B cell (primary cell): ENCODE results near the gene CATSPERZ. TPM values are rescaled to one million over a fixed set of nuclear protein-coding genes. Genes with fewer than 3 reads are reported as not detected.

ENCODE experiments used
- ATAC-seq: fragments of 200-7000 bp; cut with Tn5 transposase; one replicate; pipeline ENCODE4 v1.10.0; 2021; ENCODE audit warnings: low read depth, mild to moderate bottlenecking, moderate number of reproducible peaks, moderate library complexity
- CTCF ChIA-PET: fragments of 350-600 bp; sonication (Branson Sonifier 250); formaldehyde crosslinking; loops from one replicate; lab custom pipeline; 2021; ENCODE audit warnings: antibody characterized with exemption, inconsistent platforms; lab: Charles Lee
- POLR2A ChIA-PET: fragments of 350-600 bp; sonication (Branson Sonifier 250); formaldehyde crosslinking; loops from one replicate; lab custom pipeline; 2021; ENCODE audit warnings: antibody characterized with exemption; lab: Charles Lee
- DNase-seq: peaks from one replicate; pipeline ENCODE4 v3.0.0; 2013
- H2AFZ ChIP-seq: 2 replicates; pipeline ENCODE4 v1.6.1; 2012; ENCODE audit warnings: mild to moderate bottlenecking, low read depth, low read length; ENCODE audit not compliant: insufficient read depth, poor library complexity, severe bottlenecking
- H3K27ac ChIP-seq, 2 donors: 1 replicate in 1 of 2; 2 replicates in 1 of 2; pipeline ENCODE4 v1.5.1; 2012 to 2013; ENCODE audit warnings: low read length in 2 of 2, mild to moderate bottlenecking in 2 of 2, moderate library complexity in 1 of 2
- H3K27me3 ChIP-seq, 4 experiments: fragments of 200-600 bp in 1 of 4; sonication (generic) in 1 of 4; replicated peaks in 1 of 4; 1 replicate in 2 of 4; 2 replicates in 2 of 4; pipeline versions ENCODE4 v1.6.1 to v1.7.0; 2013 to 2016; ENCODE audit warnings: low read length in 3 of 4, mild to moderate bottlenecking in 2 of 4, mixed read lengths in 1 of 4, moderate library complexity in 1 of 4; ENCODE audit not compliant: insufficient read depth in 4 of 4, control insufficient read depth in 3 of 4; ENCODE audit errors: control extremely low read depth in 1 of 4
- H3K36me3 ChIP-seq, 2 experiments: replicated peaks in 1 of 2; 1 replicate in 1 of 2; 2 replicates in 1 of 2; pipeline versions ENCODE4 v1.6.1 to v1.7.1; 2013; ENCODE audit warnings: low read length in 1 of 2; ENCODE audit not compliant: insufficient read depth in 2 of 2, control insufficient read depth in 1 of 2; ENCODE audit errors: control extremely low read depth in 1 of 2, extremely low read depth in 1 of 2
- H3K4me1 ChIP-seq, 2 donors: fragments of 200-600 bp in 1 of 2; sonication (generic) in 1 of 2; 1 replicate in 1 of 2; 2 replicates in 1 of 2; pipeline versions ENCODE4 v1.5.1 to v1.6.1; 2013 to 2017; ENCODE audit warnings: low read length in 2 of 2; ENCODE audit not compliant: control insufficient read depth in 2 of 2, insufficient read depth in 2 of 2
- H3K4me2 ChIP-seq: replicated peaks from 2 replicates; pipeline ENCODE3; 2012; ENCODE audit warnings: mild to moderate bottlenecking, low read depth, low read length; ENCODE audit not compliant: poor library complexity, severe bottlenecking
- H3K4me3 ChIP-seq, 5 experiments: fragments of 200-600 bp in 1 of 5; sonication (generic) in 1 of 5; 1 replicate in 3 of 5; 2 replicates in 2 of 5; pipeline versions ENCODE4 v1.5.1 to v1.7.0; 2011 to 2016; ENCODE audit warnings: low read length in 4 of 5, mild to moderate bottlenecking in 4 of 5, low read depth in 2 of 5, control low read depth in 1 of 5, moderate library complexity in 1 of 5; ENCODE audit not compliant: insufficient read depth in 1 of 5; ENCODE audit errors: control extremely low read depth in 1 of 5, extremely low read depth in 1 of 5
- H3K79me2 ChIP-seq: fragments of 200-600 bp; sonication (generic); one replicate; pipeline ENCODE4 v1.6.0; 2016; ENCODE audit warnings: low read length; ENCODE audit not compliant: control insufficient read depth, insufficient read depth
- H3K9ac ChIP-seq: fragments of 200-600 bp; sonication (generic); 2 replicates; pipeline ENCODE4 v1.6.1; 2017; ENCODE audit warnings: mild to moderate bottlenecking, low read length, moderate library complexity
- H3K9me3 ChIP-seq, 3 donors: one replicate each; pipeline versions ENCODE4 v1.6.1 to v1.7.1; 2013; ENCODE audit warnings: low read length in 2 of 3; ENCODE audit not compliant: control insufficient read depth in 2 of 3, insufficient read depth in 1 of 3; ENCODE audit errors: control extremely low read depth in 1 of 3
- H4K20me1 ChIP-seq: 2 replicates; pipeline ENCODE4 v1.6.0; 2012; ENCODE audit warnings: mild to moderate bottlenecking, low read length; ENCODE audit not compliant: insufficient read depth, control insufficient read depth, poor library complexity, severe bottlenecking
- H3K27ac Mint-ChIP-seq: one replicate; pipeline ENCODE4 v1.8.0; 2021; ENCODE audit warnings: mixed read lengths
- H3K27me3 Mint-ChIP-seq: one replicate; pipeline ENCODE4 v1.8.0; 2021; ENCODE audit warnings: mixed read lengths
- H3K4me1 Mint-ChIP-seq: one replicate; pipeline ENCODE4 v1.8.0; 2021; ENCODE audit warnings: mixed read lengths
- H3K4me3 Mint-ChIP-seq: one replicate; pipeline ENCODE4 v1.8.0; 2021; ENCODE audit warnings: mixed read lengths
- H3K9me3 Mint-ChIP-seq: one replicate; pipeline ENCODE4 v1.8.0; 2022; ENCODE audit warnings: mixed read lengths; ENCODE audit not compliant: insufficient read depth
- CTCF ChIP-seq: fragments of 200-600 bp; IDR thresholded peaks from one replicate; pipeline ENCODE4 v1.8.0; 2022; ENCODE audit warnings: antibody characterized with exemption, mild to moderate bottlenecking
- EZH2 ChIP-seq: IDR thresholded peaks from 2 replicates; pipeline ENCODE4 v1.6.1; 2012; ENCODE audit warnings: borderline replicate concordance, low read depth, mild to moderate bottlenecking, moderate library complexity, low read length; ENCODE audit not compliant: insufficient read depth, poor library complexity, severe bottlenecking
- WGBS: methylation state at CpG from one replicate; pipeline ENCODE4 v1.1.5; 2013; ENCODE audit warnings: missing lambda C conversion rate; ENCODE audit not compliant: insufficient coverage; 5-methylcytosine and 5-hydroxymethylcytosine counted together
- intact Hi-C: fragments of 100-400 bp; cut with micrococcal nuclease; formaldehyde crosslinking; loops from one replicate; pipeline ENCODE4 v1.10.0; 2022
- polyA plus RNA-seq: library from polyadenylated mRNA; depleted of rRNA; stranded (reverse); fragments of >200 nt; gene quantifications from 2 replicates; pipeline ENCODE4 v1.2.3, GENCODE V29; 2012
- total RNA-seq, 2 donors: library from RNA; stranded (reverse); fragments of 120-200 nt in 1 of 2; gene quantifications; 1 replicate in 1 of 2; 2 replicates in 1 of 2; pipeline versions ENCODE4 v1.2.3 to v1.2.4, GENCODE V29; 2013 to 2022

CATSPERZ gene
- total and polyA plus RNA-seq, 2 donors (not counting 1 experiment from before 2014, with no cell fraction given): 0.39 TPM; not detected in 1

DNA sequence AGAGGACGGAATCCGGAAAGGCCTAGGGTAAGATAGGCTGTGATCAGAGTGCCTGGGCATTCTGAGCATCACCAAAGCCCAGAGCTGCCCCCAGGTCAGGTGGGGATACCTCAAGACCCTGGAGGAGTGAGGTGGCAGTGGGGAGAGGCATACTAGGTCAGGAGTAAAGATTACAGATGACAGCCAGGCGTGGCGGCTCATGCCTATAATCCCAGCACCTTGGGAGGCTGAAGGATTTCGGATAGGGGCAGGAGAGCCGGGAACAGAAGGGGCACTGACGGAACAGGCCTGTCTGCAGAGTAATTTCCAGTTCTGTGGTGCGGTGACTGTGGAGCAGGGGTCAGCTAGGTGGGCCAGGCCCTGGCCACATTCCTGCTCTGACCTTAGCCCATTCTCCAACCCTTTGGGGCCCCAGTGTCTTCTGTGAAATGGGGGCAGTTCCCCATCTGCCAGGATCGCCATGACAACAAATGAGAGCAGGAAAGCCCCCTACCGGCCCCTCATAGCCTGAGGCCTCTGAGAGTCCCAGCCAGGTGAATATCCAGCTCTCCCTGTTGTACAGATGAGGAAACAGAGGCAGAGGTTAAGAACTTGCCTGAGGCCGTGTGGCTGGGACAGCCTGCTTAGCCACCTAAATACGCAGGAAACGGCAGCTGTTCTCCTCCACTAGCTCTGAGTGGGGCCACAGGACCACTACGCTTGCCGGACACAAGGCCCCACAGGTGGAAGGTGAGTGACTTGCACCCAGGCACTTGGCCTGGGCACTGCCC, 24.9 kb upstream of the CATSPERZ start:
- ChIA-PET CTCF (interaction anchor here (1.0 to 2.1 kb wide), 3 partner anchors 9 to 71 kb away, joined by 3 to 8 read pairs (median 4); partner anchors contain the start of genes BAD and CATSPERZ), POLR2A (interaction anchor here (0.7 to 1.2 kb wide), 2 partner anchors 10 to 207 kb away, joined by 3 to 4 read pairs; no protein-coding TSS in a partner anchor)
- no peak overlapping the region for H3K4me2 ChIP-seq
- Mint-ChIP-seq H3K9me3 (no peaks in the 10 kb centered on the region), H3K27me3 (no peaks in the 10 kb centered on the region), H3K4me3 (no peak overlapping the region), H3K27ac (no peak overlapping the region), H3K4me1 (peaks cover 7% of the 10 kb centered on the region)
- no peak for DNase-seq
- peaks cover 0 to 13% of the 10 kb centered on the region in 2 experiments for H3K36me3 ChIP-seq
- intact Hi-C loops: no loop called here
- H3K4me3 ChIP-seq: no peak overlapping the region
- no peak overlapping the region for H3K9ac ChIP-seq
- H2AFZ ChIP-seq: no peak overlapping the region
- no peak overlapping the region for H3K27ac ChIP-seq
- H3K27me3 ChIP-seq: no peaks in the 10 kb centered on the region
- no peak for ATAC-seq
- TF ChIP-seq EZH2: no peak
- TF ChIP-seq CTCF: no peak
- peaks cover 5 to 14% of the 10 kb centered on the region in 2 donors for H3K4me1 ChIP-seq
- H4K20me1 ChIP-seq: no peaks in the 10 kb centered on the region
- H3K9me3 ChIP-seq: no peaks in the 10 kb centered on the region
- WGBS: 96% methylated on average over 12 of the region's 15 CpGs
- H3K79me2 ChIP-seq: no peaks in the 10 kb centered on the region

GRCh38 chr11:64275841-64276240, 24.3 kb upstream of the CATSPERZ start:
- H3K9me3 Mint-ChIP-seq: no peaks in the 10 kb centered on the region
- CTCF ChIA-PET: interaction anchor here (1.1 to 2.1 kb wide), 2 partner anchors 25 to 71 kb away, joined by 4 to 8 read pairs; partner anchors contain the start of gene CATSPERZ
- H3K4me3 Mint-ChIP-seq: no peak overlapping the region
- H3K9ac ChIP-seq: no peak overlapping the region
- peaks cover 0 to 13% of the 10 kb centered on the region in 2 experiments for H3K36me3 ChIP-seq
- no peak for TF ChIP-seq EZH2
- TF ChIP-seq CTCF: no peak
- no peaks in the 10 kb centered on the region for H3K79me2 ChIP-seq
- H3K27me3 Mint-ChIP-seq: no peaks in the 10 kb centered on the region
- POLR2A ChIA-PET: interaction anchor here (1.2 kb wide), 1 partner anchor 9 kb away, joined by 3 read pairs; no protein-coding TSS in a partner anchor
- no peak overlapping the region for H2AFZ ChIP-seq
- peaks cover 4% of the 10 kb centered on the region for H3K4me1 Mint-ChIP-seq
- no peaks in the 10 kb centered on the region for H3K9me3 ChIP-seq
- no peak overlapping the region for H3K27ac ChIP-seq
- H3K27ac Mint-ChIP-seq: no peak overlapping the region
- DNase-seq (no peak), ATAC-seq (no peak)
- H3K4me1 ChIP-seq: peaks cover 5 to 8% of the 10 kb centered on the region in 2 donors
- H3K4me3 ChIP-seq: no peak overlapping the region
- no peak overlapping the region for H3K4me2 ChIP-seq
- no peaks in the 10 kb centered on the region for H4K20me1 ChIP-seq
- H3K27me3 ChIP-seq: no peaks in the 10 kb centered on the region
- intact Hi-C loops: no loop called here
- WGBS: 100% methylated on average over 1 of the region's 2 CpGs
